Kidney glomerular epithelial cell (primary cell): ENCODE measurements around the gene C1orf74.
A peak's percentile ranks its signal among the peaks of the same experiment; 100 is the strongest.

ENCODE experiments used
- DNase-seq: peaks from one replicate; lab custom pipeline; 2025; lab: John Stamatoyannopoulos, UW

Gene C1orf74

GRCh38 chr1:209770636-209771415 is 13.5 kb downstream of the C1orf74 start:
- no peak for DNase-seq

- DNase-seq, result no peak
These were observed 14.4 kb downstream of the C1orf74 start for GRCh38 chr1:209769971-209770370.

GRCh38 chr1:209769171-209769904 is 15.0 kb downstream of the C1orf74 start:
- DNase-seq, result peak; percentile 79

- DNase-seq, result no peak
These were observed 16.0 kb downstream of the C1orf74 start for GRCh38 chr1:209768354-209768774.

GRCh38 chr1:209767706-209768105 is 16.7 kb downstream of the C1orf74 start:
- DNase-seq, result no peak

GRCh38 chr1:209767096-209767495 is 17.3 kb downstream of the C1orf74 start:
- no peak for DNase-seq

GRCh38 chr1:209766051-209766450 is 18.3 kb downstream of the C1orf74 start:
- DNase-seq, result no peak

GRCh38 chr1:209761011-209761635 is 23.2 kb downstream of the C1orf74 start:
- DNase-seq, result no peak

GRCh38 chr1:209759829-209760359 is 24.5 kb downstream of the C1orf74 start:
- no peak for DNase-seq

GRCh38 chr1:209758400-209758799 is 26.0 kb downstream of the C1orf74 start:
- DNase-seq, result no peak

GRCh38 chr1:209756615-209757445 is 27.5 kb downstream of the C1orf74 start:
- DNase-seq, result no peak

GRCh38 chr1:209755926-209756614 is 28.3 kb downstream of the C1orf74 start, which contains the start of gene TRAF3IP3:
TSS of gene TRAF3IP3 (plus strand) at chr1:209756053. CDS start at chr1:209760040, 3,987 bp downstream.
- no peak for DNase-seq

- DNase-seq, result no peak
These were observed 29.1 kb downstream of the C1orf74 start for GRCh38 chr1:209755256-209755655.

- DNase-seq, result no peak
These were observed 31.5 kb downstream of the C1orf74 start for GRCh38 chr1:209752890-209753289.

GRCh38 chr1:209751627-209752231 is 32.6 kb downstream of the C1orf74 start:
- DNase-seq, result no peak

GRCh38 chr1:209749670-209750323 is 34.6 kb downstream of the C1orf74 start:
- DNase-seq, result no peak

GRCh38 chr1:209749205-209749604 is 35.2 kb downstream of the C1orf74 start:
- no peak for DNase-seq

- no peak for DNase-seq
These were observed 35.7 kb downstream of the C1orf74 start for GRCh38 chr1:209748620-209749019.

GRCh38 chr1:209747580-209748262 is 36.6 kb downstream of the C1orf74 start:
- peak; percentile 91 for DNase-seq
